ENCODE results near the gene ZBTB26.

The ZBTB26 gene

GRCh38 chr9:122931226-122932121 lies at the start of gene ZBTB26:
ZBTB26 (minus strand) TSS chr9:122931512; CDS start chr9:122919934, 11,578 bp downstream.
- DNase-seq (ENCODE audit: low spot score), result peak; percentile 96

GRCh38 chr9:122978601-122979000 lies 47.3 kb upstream of the ZBTB26 start:
- no peak for DNase-seq (ENCODE audit: low spot score)

More at GRCh38 chr9:122931226-122932121, at the start of gene ZBTB26:
- FAIRE-seq, result no peak

GRCh38 chr9:122975196-122975595 lies 43.9 kb upstream of the ZBTB26 start:
- FAIRE-seq (no peak), DNase-seq (ENCODE audit: low spot score) (no peak)

More at GRCh38 chr9:122978601-122979000, 47.3 kb upstream of the ZBTB26 start:
- no peak for FAIRE-seq

- DNase-seq (ENCODE audit: low spot score) (no peak), FAIRE-seq (no peak)
Observed at GRCh38 chr9:122961139-122961538, 29.8 kb upstream of the ZBTB26 start.

- DNase-seq (ENCODE audit: low spot score), result no peak
- FAIRE-seq, result no peak
Observed at GRCh38 chr9:122955961-122956360, 24.6 kb upstream of the ZBTB26 start.

GRCh38 chr9:122954253-122954691 lies 23.0 kb upstream of the ZBTB26 start:
- DNase-seq (ENCODE audit: low spot score) (no peak), FAIRE-seq (no peak)

- FAIRE-seq (no peak), DNase-seq (ENCODE audit: low spot score) (no peak)
Observed at GRCh38 chr9:122951056-122951455, 19.7 kb upstream of the ZBTB26 start.

GRCh38 chr9:122950263-122950662 lies 19.0 kb upstream of the ZBTB26 start:
- FAIRE-seq, result no peak
- no peak for DNase-seq (ENCODE audit: low spot score)

GRCh38 chr9:122949696-122950095 lies 18.4 kb upstream of the ZBTB26 start:
- FAIRE-seq (no peak), DNase-seq (ENCODE audit: low spot score) (no peak)

GRCh38 chr9:122948313-122948712 lies 17.0 kb upstream of the ZBTB26 start:
- FAIRE-seq (no peak), DNase-seq (ENCODE audit: low spot score) (no peak)

GRCh38 chr9:122946461-122947005 lies 15.2 kb upstream of the ZBTB26 start:
- no peak for DNase-seq (ENCODE audit: low spot score)
- no peak for FAIRE-seq

- no peak for FAIRE-seq
- DNase-seq (ENCODE audit: low spot score), result no peak
Observed at GRCh38 chr9:122944960-122945888, 13.9 kb upstream of the ZBTB26 start.

GRCh38 chr9:122941582-122942234 lies 10.4 kb upstream of the ZBTB26 start:
- no peak for FAIRE-seq
- DNase-seq (ENCODE audit: low spot score), result peak; percentile 10

GRCh38 chr9:122940749-122941581 lies 9.7 kb upstream of the ZBTB26 start, which contains the start of gene RABGAP1:
RABGAP1 (plus strand) TSS chr9:122941020; CDS start chr9:122957060, 16,040 bp downstream.
- FAIRE-seq (peak; percentile 68), DNase-seq (ENCODE audit: low spot score) (peak; percentile 98)

GRCh38 chr9:122940454-122940748 lies 9.1 kb upstream of the ZBTB26 start:
- DNase-seq (ENCODE audit: low spot score) (no peak), FAIRE-seq (no peak)

GRCh38 chr9:122939601-122940000 lies 8.3 kb upstream of the ZBTB26 start:
- no peak for FAIRE-seq
- DNase-seq (ENCODE audit: low spot score), result no peak

- FAIRE-seq (no peak), DNase-seq (ENCODE audit: low spot score) (no peak)
Observed at GRCh38 chr9:122936883-122937282, 5.6 kb upstream of the ZBTB26 start.

- no peak for FAIRE-seq
Observed at GRCh38 chr9:122936464-122936863, 5.2 kb upstream of the ZBTB26 start.

GRCh38 chr9:122930541-122931225 lies 629 bp downstream of the ZBTB26 start:
- FAIRE-seq, result no peak
- DNase-seq (ENCODE audit: low spot score), result no peak

More at GRCh38 chr9:122936464-122936863, 5.2 kb upstream of the ZBTB26 start:
- no peak for DNase-seq (ENCODE audit: low spot score)

Measured in urothelium cell line (cell line).